HG02610 (cell line): Measurements from ENCODE around the gene ERBB2.
"Not testable (repeated sequence)": the region's sequence is repeated elsewhere in the genome, so short reads cannot be mapped to it uniquely, and the experiment has no call there.

Experiments used
- ATAC-seq: cut with Tn5 transposase; IDR thresholded peaks from one replicate; pipeline ENCODE4 v1.9.1; 2021; ENCODE audit warnings: mild to moderate bottlenecking, moderate library complexity; ENCODE audit not compliant: unreplicated experiment

The ERBB2 gene

GRCh38 chr17:39742126-39742855, 42.4 kb downstream of the ERBB2 start:
- ATAC-seq, result no peak

- ATAC-seq, result no peak
Observed at GRCh38 chr17:39742856-39743436, 43.1 kb downstream of the ERBB2 start.

- ATAC-seq, result no peak
Observed at GRCh38 chr17:39744075-39744835, 44.4 kb downstream of the ERBB2 start.

- no peak for ATAC-seq
Observed at GRCh38 chr17:39744836-39745215, 45.0 kb downstream of the ERBB2 start.

- ATAC-seq, result no peak
Observed at GRCh38 chr17:39745335-39746144, 45.7 kb downstream of the ERBB2 start.

GRCh38 chr17:39746145-39746461, 46.2 kb downstream of the ERBB2 start:
- no peak for ATAC-seq

- ATAC-seq, result no peak
Observed at GRCh38 chr17:39747745-39748144, 47.9 kb downstream of the ERBB2 start.

GRCh38 chr17:39748444-39749034, 48.7 kb downstream of the ERBB2 start:
- ATAC-seq, result not testable (repeated sequence)

- no peak for ATAC-seq
Observed at GRCh38 chr17:39750131-39751015, 50.5 kb downstream of the ERBB2 start.

- no peak for ATAC-seq
Observed at GRCh38 chr17:39751016-39751543, 51.2 kb downstream of the ERBB2 start.

- no peak for ATAC-seq
Observed at GRCh38 chr17:39751637-39752036, 51.8 kb downstream of the ERBB2 start.

- ATAC-seq, result no peak
Observed at GRCh38 chr17:39752241-39752881, 52.5 kb downstream of the ERBB2 start.

GRCh38 chr17:39753514-39754160, 53.8 kb downstream of the ERBB2 start:
- peak; percentile 22 for ATAC-seq

- ATAC-seq, result peak; percentile 58
Observed at GRCh38 chr17:39754161-39754957, 54.5 kb downstream of the ERBB2 start.

- ATAC-seq, result no peak
Observed at GRCh38 chr17:39754958-39755553, 55.2 kb downstream of the ERBB2 start.

- ATAC-seq, result no peak
Observed at GRCh38 chr17:39755554-39756379, 55.9 kb downstream of the ERBB2 start.
